HepG2 (cell line): ENCODE results near the gene VPS50.
"Not testable (repeated sequence)": the region's sequence is repeated elsewhere in the genome, so short reads cannot be mapped to it uniquely, and the experiment has no call there.

Source experiments
- CHD2 ChIP-seq: IDR thresholded peaks from 2 replicates; pipeline ENCODE4 v1.6.1; 2011; ENCODE audit warnings: low read depth, low read length, improper control_type of control experiment
- EZH2 ChIP-seq: conservative IDR thresholded peaks from 2 replicates; pipeline ENCODE4 v1.6.1; 2012; ENCODE audit warnings: mild to moderate bottlenecking, low read depth, low read length, moderate library complexity
- FOSL1 ChIP-seq: sonication (generic); formaldehyde crosslinking; IDR thresholded peaks from 2 replicates; pipeline ENCODE4 v1.9.0; 2021; ENCODE audit warnings: missing genetic modification reagents, borderline replicate concordance
- FOSL2 ChIP-seq: sonication (generic); formaldehyde crosslinking; IDR thresholded peaks from 2 replicates; pipeline ENCODE4 v1.4.0; 2020; ENCODE audit warnings: missing genetic modification reagents
- FOXA1 ChIP-seq, 2 experiments: fragments of 450-650 bp in 1 of 2; sonication (generic) in 1 of 2; formaldehyde crosslinking in 1 of 2; IDR thresholded peaks; 2 replicates each; pipeline versions ENCODE4 v1.4.0 to v1.6.1; 2016 to 2020; ENCODE audit warnings: missing genetic modification reagents in 1 of 2
- JUND ChIP-seq: sonication (generic); formaldehyde crosslinking; IDR thresholded peaks from 2 replicates; pipeline ENCODE4 v1.8.0; 2022; ENCODE audit warnings: mild to moderate bottlenecking, missing genetic modification reagents
- KLF6 ChIP-seq: IDR thresholded peaks from 2 replicates; pipeline ENCODE4 v1.8.0; 2016; ENCODE audit warnings: missing biosample characterization, missing genetic modification reagents
- ZKSCAN8 ChIP-seq: IDR thresholded peaks from 2 replicates; pipeline ENCODE4 v1.6.1; 2016; ENCODE audit warnings: borderline replicate concordance, missing genetic modification reagents, missing compliant biosample characterization
- TF ChIP-seq, protein P1 (sequence below): sonication (generic); formaldehyde crosslinking; IDR thresholded peaks from 2 replicates; pipeline ENCODE4 v1.4.0; 2020; ENCODE audit warnings: missing genetic modification reagents
- TF ChIP-seq, protein P2 (sequence below): sonication (generic); formaldehyde crosslinking; IDR thresholded peaks from 2 replicates; pipeline ENCODE4 v1.8.1; 2023; ENCODE audit warnings: mild to moderate bottlenecking, missing genetic modification reagents

DNA sequence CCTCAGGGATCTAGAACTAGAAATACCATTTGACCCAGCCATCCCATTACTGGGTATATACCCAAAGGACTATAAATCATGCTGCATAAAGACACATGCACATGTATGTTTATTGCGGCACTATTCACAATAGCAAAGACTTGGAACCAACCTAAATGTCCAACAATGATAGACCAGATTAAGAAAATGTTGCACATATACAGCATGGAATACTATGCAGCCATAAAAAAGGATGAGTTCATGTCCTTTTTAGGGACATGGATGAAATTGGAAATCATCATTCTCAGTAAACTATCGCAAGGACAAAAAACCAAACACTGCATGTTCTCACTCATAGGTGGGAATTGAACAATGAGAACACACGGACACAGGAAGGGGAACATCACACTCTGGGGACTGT lies 138.8 kb downstream of the VPS50 start:
- not testable (repeated sequence) for TF ChIP-seq KLF6 (CRISPR knock-in tag); CHD2; EZH2; ZKSCAN8; JUND (CRISPR knock-in tag); FOSL1 (CRISPR knock-in tag); FOSL2 (CRISPR knock-in tag); FOXA1 (IDR thresholded peaks at IDR 0.05); FOXA1 (CRISPR knock-in tag; IDR thresholded peaks at IDR 0.05)
- TF ChIP-seq, protein P1, sequence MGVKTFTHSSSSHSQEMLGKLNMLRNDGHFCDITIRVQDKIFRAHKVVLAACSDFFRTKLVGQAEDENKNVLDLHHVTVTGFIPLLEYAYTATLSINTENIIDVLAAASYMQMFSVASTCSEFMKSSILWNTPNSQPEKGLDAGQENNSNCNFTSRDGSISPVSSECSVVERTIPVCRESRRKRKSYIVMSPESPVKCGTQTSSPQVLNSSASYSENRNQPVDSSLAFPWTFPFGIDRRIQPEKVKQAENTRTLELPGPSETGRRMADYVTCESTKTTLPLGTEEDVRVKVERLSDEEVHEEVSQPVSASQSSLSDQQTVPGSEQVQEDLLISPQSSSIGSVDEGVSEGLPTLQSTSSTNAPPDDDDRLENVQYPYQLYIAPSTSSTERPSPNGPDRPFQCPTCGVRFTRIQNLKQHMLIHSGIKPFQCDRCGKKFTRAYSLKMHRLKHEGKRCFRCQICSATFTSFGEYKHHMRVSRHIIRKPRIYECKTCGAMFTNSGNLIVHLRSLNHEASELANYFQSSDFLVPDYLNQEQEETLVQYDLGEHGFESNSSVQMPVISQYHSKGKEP, result not testable (repeated sequence)
- TF ChIP-seq, protein P2, sequence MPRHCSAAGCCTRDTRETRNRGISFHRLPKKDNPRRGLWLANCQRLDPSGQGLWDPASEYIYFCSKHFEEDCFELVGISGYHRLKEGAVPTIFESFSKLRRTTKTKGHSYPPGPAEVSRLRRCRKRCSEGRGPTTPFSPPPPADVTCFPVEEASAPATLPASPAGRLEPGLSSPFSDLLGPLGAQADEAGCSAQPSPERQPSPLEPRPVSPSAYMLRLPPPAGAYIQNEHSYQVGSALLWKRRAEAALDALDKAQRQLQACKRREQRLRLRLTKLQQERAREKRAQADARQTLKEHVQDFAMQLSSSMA (CRISPR knock-in tag), result not testable (repeated sequence)
